ENCODE results near the gene GABRG3. TPM values are rescaled to one million over a fixed set of nuclear protein-coding genes. Genes with fewer than 3 reads are reported as not detected.

The GABRG3 gene
- total and polyA plus RNA-seq, 12 donors: not detected

DNA sequence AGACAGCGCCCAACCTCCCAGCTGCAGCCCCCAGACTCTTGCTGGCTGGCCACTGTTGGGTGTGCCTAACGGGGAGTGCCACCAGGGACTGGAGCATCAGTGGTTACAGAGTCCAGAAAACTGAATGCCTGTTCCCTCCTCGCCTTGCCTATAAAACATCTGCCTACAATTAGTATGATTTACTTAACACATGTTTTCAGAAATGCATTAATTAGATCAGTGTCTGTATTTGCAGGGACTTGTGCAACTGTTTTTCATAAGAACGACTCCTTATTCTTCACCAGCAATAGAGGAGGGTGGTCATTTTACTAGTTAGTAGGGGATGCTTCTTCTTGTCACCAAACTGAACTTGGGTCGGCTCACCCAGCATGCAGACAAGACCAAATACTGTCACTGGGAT is 248.7 kb downstream of the GABRG3 start:
- Histone ChIP-seq H3K36me3 (no peaks in the 10 kb centered on the region), H3K9me3 (peaks cover 0 to 23% (median 0%) of the 10 kb centered on the region in 11 donors), H3K4me1 (no peaks in the 10 kb centered on the region), H3K27ac (no peak overlapping the region), H3K27me3 (peaks cover 0 to 3% (median 0%) of the 10 kb centered on the region in 7 donors), H3K4me3 (no peak overlapping the region)
- intact Hi-C loops (cut with DNase I): no loop called here
- no peak for ATAC-seq
- TF ChIP-seq, protein P1, sequence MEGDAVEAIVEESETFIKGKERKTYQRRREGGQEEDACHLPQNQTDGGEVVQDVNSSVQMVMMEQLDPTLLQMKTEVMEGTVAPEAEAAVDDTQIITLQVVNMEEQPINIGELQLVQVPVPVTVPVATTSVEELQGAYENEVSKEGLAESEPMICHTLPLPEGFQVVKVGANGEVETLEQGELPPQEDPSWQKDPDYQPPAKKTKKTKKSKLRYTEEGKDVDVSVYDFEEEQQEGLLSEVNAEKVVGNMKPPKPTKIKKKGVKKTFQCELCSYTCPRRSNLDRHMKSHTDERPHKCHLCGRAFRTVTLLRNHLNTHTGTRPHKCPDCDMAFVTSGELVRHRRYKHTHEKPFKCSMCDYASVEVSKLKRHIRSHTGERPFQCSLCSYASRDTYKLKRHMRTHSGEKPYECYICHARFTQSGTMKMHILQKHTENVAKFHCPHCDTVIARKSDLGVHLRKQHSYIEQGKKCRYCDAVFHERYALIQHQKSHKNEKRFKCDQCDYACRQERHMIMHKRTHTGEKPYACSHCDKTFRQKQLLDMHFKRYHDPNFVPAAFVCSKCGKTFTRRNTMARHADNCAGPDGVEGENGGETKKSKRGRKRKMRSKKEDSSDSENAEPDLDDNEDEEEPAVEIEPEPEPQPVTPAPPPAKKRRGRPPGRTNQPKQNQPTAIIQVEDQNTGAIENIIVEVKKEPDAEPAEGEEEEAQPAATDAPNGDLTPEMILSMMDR (IDR thresholded peaks at IDR 0.05): no peak
- DNase-seq: no peak
- 76 to 79% methylated on average over 5 of the region's 5 CpGs for WGBS, 2 donors

DNA sequence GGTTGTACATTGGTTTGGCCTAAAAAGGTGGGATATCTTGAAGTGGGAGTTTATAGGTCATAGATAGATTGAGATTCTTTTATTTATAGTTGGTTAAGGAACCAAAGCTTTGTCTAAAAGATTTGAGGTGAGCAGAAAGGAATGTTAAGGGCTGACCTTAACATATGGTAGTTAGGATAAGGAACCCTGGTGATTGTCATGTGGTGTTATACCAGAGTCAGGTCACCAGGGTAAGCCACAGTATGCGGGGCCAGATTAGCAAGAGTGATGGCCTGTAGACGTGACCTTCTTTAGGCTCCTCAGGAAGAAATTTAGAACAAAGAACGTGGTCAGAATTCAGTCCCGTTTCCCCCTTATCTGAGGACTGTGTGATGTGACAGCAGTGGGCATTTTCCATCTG is 249.2 kb downstream of the GABRG3 start:
- WGBS, 2 donors: 36 to 44% methylated on average over 4 of the region's 4 CpGs
- no peaks in the 10 kb centered on the region for H3K4me1 ChIP-seq
- DNase-seq (no peak), ATAC-seq (no peak)
- H3K36me3 ChIP-seq: no peaks in the 10 kb centered on the region
- peaks cover 0 to 3% (median 0%) of the 10 kb centered on the region in 7 donors for H3K27me3 ChIP-seq
- TF ChIP-seq, protein P1 (IDR thresholded peaks at IDR 0.05): no peak
- H3K9me3 ChIP-seq: peaks cover 0 to 23% (median 0%) of the 10 kb centered on the region in 11 donors
- no peak overlapping the region for H3K27ac ChIP-seq
- no peak overlapping the region for H3K4me3 ChIP-seq
- intact Hi-C loops (cut with DNase I): no loop called here

DNA sequence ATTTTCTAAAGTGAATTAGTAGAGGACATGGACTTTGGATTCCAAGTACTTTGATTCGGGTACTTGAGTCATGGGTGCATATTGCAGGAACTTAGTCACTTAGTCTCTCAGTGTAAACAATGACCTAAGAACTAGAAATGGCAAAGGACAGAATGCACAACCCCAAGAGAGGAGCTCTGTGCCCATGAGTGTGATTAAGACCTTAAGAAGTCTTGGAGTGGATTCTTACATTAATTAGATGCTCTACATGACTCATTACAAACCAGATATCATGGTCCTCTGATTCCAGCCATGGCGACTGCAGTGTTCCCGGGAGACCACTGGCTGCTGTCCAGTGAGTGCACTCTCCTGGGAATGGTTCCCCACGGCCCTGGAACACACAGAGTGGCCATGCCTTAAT is 251.5 kb downstream of the GABRG3 start:
- H3K36me3 ChIP-seq: no peaks in the 10 kb centered on the region
- H3K27me3 ChIP-seq: peaks cover 0 to 3% (median 0%) of the 10 kb centered on the region in 7 donors
- TF ChIP-seq, protein P1 (IDR thresholded peaks at IDR 0.05): no peak
- no peaks in the 10 kb centered on the region for H3K4me1 ChIP-seq
- ATAC-seq (no peak), DNase-seq (no peak)
- no peak overlapping the region for H3K27ac ChIP-seq
- H3K4me3 ChIP-seq: no peak overlapping the region
- 50 to 63% methylated on average over 4 of the region's 4 CpGs for WGBS, 2 donors
- peaks cover 0 to 17% (median 0%) of the 10 kb centered on the region in 11 donors for H3K9me3 ChIP-seq
- intact Hi-C loops (cut with DNase I): no loop called here

DNA sequence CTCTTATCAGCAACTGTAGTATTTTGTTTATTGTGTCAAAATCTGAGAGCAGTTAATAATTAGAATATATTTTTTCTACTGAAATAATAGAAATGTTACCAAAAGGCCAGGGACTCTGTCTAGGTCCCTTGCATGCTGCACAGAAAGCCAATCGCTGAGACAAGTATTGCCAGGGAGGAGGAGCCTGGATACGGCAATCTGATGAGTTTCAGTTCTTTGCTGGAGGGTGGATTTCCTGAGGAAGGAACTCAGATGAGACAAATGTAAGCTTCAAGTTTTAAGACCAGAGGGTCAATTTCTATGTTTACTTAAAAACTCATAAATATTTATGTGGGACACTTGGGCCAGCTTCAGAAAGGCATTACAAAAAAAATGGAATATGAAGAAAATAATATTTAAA is 252.2 kb downstream of the GABRG3 start:
- TF ChIP-seq, protein P1 (IDR thresholded peaks at IDR 0.05): no peak
- peaks cover 0 to 13% (median 0%) of the 10 kb centered on the region in 11 donors for H3K9me3 ChIP-seq
- H3K27me3 ChIP-seq: peaks cover 0 to 3% (median 0%) of the 10 kb centered on the region in 7 donors
- 35 to 50% methylated on average over 2 of the region's 2 CpGs for WGBS, 2 donors
- DNase-seq: no peak
- H3K4me3 ChIP-seq: no peak overlapping the region
- no peak for ATAC-seq
- no peaks in the 10 kb centered on the region for H3K36me3 ChIP-seq
- intact Hi-C loops (cut with DNase I): no loop called here
- H3K27ac ChIP-seq: no peak overlapping the region
- no peaks in the 10 kb centered on the region for H3K4me1 ChIP-seq
